NCI-H460 (cell line): ENCODE measurements around the gene CBS. TPM values are rescaled to one million over a fixed set of nuclear protein-coding genes. Genes with fewer than 3 reads are reported as not detected.
"Not testable (repeated sequence)": the region's sequence is repeated elsewhere in the genome, so short reads cannot be mapped to it uniquely, and the experiment has no call there.

Experiments
- DNase-seq: peaks from one replicate; pipeline ENCODE4 v3.0.0-alpha.2; 2016; ENCODE audit warnings: low read depth; ENCODE audit errors: extremely low read depth
- total RNA-seq: library from RNA; depleted of rRNA; stranded (reverse); fragments of >200 nt; shearing (Covaris generic); gene quantifications from 2 replicates; pipeline ENCODE4 v1.2.3, GENCODE V29; 2014

Gene CBS
- total RNA-seq, 1 experiment from 2014 or later, result 44.9 TPM

DNA sequence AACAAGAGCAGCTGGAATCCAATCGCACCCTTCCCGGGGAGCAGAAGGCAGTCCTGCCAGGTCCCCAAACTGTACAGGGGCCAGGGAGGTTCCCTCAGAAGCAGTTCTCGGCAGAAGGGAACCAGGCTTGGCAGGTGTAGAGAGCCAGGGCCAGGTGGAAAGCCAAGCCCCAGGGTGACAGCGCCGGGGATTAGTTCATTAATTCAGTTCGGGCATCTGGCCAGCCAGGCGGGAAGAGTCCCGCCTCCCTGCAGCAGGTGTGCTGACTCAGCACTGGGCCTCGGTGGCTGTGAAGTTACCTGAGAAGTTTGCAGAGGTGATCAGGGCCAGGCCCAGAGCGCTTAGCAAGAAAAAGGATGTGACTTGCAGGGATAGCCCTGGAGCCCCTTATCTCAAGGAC lies 6.0 kb downstream of the CBS start:
- DNase-seq, result not testable (repeated sequence)

DNA sequence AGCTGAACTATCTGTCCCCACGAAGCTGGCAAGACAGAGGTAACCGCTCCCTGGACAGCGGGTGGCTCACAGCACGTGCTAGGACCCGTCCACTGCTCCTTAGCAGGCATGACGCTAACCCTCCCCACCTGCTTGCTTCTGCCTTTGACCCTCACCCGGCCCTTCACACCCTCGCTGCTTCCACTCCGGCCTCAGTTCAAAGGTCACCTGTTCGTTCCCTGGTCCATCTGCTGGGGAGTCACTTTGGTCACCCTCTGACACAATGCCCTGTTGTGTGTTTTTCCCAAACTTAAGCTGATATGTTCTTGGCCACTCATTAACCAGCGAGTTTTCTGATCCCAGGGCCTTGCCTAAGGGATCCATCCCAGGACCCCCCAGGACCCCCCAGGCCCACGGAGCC lies 7.6 kb downstream of the CBS start:
- not testable (repeated sequence) for DNase-seq

DNA sequence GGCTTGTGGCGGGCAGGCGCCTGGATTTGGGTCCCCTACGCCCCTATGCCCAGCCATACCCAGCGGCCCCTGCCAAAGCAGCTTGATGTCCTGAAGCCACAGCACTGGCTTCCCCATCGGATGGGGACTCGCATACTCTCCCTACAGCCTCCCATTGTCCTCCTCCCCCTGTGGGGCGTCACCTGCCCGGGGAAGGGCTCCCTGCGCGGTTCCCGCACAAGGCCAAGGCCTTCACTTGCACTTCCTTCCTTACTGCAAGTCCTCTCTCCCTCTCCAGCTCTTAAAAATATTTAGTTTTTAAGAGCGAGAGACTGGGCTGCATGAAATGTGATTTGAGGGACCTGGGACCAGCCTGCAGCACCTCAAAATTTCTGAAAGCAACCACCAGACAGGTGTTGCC lies 8.9 kb downstream of the CBS start:
- not testable (repeated sequence) for DNase-seq

DNA sequence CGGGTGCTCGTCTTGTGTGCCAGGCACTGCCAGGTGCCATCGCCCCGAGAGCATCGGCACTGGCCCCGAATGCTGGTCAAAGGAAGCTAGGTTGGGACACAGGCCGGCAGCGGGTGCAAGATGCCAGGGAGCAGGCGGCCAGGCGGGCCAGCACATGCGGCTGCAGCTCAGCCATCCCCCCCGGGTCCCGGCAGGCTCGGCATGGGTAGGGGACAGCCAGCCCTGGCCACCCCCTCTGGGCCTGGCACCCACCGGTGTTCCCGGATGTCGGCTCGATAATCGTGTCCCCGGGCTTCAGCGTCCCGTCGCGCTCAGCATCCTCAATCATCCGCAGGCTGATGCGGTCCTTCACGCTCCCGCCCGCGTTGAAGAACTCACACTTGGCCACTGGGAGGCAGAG lies 9.6 kb downstream of the CBS start:
- not testable (repeated sequence) for DNase-seq

DNA sequence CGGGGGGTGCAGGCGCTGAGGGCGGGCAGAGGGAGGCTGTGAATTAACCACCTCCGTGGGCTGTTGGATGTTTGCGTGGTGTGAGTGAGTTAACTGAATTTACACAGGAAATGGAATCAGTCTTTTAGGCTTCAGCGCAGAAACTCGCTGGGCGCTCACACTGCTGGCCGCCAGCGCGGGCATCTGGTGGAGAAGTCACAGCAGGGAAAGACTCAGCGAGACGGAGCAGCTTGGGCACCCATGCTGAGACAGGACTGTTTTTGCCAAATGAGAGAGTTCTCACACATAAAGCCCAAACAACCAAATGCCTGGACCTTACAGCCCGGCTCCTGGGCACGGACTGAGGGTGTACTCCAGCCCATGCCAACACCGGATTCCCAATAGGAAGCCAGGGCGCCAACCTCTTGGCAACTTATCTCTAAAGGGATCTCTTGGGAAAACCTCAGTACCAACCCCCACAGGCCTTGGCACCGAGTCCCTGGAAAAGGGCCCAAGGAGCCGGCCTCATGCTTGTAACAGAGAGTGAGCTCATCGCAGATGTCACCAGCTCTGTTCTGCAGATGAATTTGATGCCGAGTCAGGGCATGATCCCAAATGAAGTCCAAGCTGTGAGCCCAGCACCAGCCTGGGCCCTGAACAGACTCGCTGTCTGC lies 11.2 kb downstream of the CBS start:
- DNase-seq, result not testable (repeated sequence)

DNA sequence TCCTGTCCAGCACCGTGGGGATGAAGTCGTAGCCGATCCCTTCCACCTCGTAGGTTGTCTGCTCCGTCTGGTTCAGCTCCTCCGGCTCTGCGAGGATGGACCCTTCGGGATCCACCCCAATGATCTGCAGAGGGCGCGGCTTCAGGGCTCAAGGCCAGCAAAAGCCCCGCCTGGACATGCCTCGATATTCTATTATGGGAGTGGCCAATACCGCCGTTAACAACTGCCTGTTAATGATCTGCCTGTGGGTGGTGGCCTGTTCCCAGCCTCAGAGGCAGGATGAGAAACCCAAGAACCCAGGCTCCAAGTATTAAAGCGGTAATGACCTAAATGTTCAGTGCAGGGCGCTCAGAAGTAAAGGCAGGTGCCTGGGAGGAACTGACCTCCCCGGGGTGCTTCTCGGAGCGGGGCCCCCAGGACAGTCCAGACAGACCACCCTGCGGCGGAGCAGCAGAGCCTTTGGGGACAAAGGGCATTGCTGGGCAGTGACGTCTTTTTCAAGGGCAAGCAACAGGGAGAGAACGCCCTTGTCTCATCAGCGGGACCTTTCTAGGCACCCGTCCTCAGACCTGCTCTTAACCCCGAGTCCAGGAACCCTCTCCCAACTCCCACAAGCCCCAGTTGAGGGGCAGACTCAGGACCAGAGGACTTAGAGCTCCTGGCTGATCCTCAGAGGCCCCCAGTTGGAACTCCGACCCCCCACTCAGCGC lies 12.5 kb downstream of the CBS start:
- DNase-seq, result not testable (repeated sequence)

DNA sequence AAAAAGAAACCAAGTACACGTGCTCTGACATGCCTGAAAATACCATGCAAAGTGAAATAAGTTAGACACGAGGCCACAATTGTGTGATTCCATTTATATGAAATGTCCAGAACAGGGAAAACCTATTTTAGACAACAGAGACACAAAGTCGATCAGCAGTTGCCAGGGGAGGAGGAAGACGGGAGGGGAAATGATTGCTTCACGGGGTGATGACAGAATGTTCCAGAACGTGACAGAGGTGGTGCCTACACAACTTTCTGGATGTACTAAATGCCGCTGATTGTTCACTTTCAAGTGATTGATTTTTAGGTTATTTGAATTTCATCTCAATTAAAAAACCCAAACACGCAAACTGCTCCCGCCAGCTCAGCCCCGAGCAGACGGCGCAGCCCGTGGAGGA lies 22.5 kb downstream of the CBS start:
- not testable (repeated sequence) for DNase-seq

DNA sequence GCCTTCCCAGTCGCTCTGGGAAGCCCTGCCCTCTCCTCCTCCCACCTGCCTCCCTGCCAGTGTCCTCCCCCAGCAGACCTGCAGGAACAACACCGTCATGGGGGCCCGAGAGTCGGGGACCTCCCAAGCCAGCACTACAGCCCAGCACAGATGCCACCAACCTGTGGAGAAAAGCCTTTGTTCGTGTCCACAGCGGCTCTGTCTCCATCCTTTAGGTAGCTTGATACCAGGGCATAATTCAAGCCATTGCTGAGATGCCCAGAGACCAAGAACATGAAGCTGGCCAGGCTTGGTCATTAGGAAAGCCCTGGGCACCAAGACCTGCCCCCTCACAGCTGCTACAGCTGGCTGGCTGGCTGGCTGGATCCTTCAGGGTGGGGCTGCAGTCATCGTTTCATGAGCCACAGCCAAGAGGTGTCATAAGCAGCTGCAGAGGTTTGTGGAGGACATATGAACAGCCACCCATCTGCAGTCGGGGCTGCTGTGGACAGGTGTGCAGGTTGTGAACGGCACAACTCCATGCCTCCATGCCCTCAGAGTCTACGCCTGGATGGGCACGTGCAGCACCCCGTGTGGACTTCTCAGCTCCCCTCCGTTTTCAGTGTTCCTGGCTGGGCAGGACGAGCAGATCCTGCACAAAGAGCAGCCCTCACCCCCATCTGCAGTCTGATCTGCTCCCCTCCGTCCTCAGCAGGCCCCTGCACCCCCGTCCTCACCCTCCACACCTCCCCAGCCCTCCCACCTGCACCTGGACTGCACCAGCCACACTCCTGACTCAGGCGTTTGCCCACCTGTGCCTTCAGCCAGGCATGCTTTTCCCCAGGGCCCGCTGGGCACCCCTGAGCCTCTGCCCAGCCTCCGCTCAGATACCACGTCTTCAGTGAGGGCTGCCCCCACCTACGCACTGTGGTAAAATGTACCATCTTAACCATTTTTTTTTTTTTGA lies 29.5 kb downstream of the CBS start:
- DNase-seq, result not testable (repeated sequence)

DNA sequence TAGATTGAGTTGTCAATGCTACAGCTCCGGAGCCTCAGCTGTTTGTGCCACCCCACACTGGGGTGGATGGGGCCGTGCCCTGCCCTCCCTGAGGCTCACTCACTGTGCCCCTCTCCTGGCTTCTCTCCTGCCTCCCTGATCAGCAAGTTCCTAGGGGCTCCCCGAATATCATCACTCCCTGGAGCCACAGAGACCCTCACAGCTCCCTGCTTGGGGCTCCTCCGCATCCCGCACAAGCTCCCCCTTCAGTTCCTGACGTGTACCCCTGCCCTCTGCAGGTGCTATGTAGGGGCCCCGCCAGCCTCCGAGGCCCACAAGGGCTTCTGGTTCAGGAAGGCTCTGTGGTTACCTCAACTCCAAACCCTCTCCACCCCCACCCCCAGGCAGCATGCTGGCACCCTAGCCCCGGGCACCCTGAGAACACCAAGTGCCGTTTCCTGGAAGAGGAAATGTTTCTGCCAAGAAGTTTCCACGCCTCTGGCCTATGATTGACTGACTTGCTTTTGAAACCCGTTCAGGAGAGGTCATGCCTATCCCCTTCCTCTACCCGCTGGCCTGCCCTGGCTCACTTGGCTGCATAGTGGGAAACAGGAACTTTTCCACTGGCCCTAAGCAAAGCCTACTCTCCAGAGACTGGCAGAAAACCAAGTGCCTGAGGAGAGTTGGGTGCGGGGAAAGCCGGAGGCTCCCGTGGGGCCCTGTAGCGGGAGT lies 30.3 kb downstream of the CBS start:
- DNase-seq, result not testable (repeated sequence)

DNA sequence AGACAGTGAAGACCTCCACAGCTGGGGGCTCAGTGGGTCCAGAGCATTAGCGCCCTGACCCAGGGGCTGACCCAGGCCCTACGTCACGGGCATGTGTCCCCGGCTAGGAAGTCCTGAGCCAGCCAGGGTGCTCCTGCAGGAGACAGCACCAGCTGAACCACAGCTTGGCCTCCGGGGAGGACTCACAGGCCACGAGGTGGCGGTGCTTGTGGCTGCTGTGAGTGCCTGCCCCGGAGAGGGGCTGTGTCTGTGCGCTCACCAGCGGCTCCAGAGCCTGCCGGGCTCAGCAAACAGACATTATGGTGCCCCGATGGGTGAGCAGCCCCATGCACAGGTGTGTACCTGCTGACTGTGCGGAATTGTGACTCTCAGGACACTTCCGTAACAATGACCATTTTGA lies 31.1 kb downstream of the CBS start:
- not testable (repeated sequence) for DNase-seq

DNA sequence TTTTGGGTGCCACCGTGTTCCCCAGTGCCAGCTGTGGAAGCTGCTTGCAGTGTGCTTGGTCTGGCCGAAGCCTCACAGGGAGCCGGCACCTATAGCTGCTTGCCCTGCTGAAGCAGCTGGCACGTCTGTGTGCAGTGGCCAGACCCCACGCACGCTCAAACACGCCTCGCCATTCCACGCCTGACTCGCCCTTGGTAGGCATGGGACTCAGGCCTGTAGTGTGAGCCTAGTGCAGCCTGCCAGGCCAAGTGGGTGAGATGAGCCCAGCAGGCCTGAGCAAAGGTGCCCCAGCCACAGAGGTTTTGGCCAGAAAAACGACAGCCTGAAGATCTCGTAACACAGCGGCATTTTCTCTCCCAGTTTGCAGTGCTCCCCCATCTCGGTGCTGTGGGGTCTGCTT lies 32.3 kb downstream of the CBS start:
- DNase-seq, result not testable (repeated sequence)

DNA sequence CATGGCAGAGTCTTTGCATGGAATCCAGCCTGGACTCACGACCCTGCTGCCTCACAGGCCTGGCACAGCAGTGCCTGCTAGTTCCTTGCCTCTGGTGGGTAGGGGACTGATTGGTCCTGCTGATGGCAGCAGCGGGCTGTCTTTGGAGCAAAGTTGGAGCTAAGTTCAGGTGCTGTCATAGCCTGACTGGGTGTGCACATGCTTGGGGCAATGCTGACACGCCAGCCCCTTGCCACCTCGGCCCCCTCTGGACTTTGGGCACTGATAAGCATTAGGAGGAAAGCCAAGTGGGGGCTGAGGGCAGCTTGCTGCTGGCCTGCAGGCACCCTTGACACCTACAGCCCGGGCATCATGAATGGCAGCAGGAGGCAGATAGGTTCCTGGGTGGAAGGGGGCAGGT lies 33.5 kb downstream of the CBS start:
- DNase-seq, result not testable (repeated sequence)

DNA sequence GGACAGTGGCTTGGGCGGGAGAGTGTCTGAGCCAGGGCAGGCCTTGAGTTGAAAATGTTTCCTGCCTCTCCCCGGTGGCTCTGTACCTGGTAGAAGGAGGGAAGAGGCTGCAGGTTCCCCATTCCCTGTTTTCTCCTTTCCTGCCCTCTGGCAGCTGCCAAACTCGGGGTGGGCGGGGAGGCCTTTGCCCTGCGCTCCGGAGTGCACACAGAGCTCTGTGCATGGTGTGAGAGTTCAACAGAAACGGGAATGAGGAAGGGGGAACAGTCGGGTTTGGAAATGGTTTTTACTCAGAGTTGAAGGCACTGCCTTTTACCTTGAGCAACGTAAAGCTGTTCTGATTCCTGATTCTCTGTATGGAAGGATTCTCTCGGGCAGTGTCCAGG lies 37.0 kb downstream of the CBS start:
- DNase-seq, result not testable (repeated sequence)

DNA sequence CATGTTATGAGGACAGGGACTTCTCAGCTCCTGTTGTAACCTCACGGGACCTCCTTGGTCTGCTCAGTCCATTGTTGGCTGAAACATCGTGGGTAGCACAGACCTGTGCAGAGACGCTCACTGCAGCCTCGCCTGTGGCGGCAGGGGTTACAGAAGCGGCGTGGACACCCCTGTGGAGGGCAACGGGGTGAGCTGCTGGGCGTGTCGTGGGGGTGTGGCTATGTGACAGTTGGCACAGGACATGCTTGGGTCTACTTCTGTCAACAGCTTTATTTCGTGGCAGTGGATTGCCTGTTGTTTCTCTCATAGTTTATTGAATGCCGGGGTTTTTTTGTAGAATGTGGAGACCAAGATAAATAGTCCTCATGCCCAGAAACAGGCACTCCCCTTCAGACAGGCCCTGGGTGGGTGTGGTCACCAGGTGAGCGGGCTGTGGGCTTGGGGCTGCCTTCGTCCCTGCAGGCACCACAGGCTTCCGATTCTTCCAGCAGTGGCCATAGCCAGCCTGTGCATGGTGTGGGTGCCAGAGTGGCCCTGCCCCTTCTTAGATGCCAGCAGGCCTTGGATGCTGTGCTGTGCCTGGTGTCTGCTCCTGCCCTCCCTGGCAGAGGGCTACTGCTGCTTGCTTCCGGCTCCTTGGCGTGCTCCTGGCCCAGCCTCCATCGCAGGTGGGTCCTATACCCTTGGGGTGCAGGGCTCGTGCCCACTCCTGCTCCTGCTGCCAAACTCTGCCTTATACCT lies 37.5 kb downstream of the CBS start:
- DNase-seq, result not testable (repeated sequence)

DNA sequence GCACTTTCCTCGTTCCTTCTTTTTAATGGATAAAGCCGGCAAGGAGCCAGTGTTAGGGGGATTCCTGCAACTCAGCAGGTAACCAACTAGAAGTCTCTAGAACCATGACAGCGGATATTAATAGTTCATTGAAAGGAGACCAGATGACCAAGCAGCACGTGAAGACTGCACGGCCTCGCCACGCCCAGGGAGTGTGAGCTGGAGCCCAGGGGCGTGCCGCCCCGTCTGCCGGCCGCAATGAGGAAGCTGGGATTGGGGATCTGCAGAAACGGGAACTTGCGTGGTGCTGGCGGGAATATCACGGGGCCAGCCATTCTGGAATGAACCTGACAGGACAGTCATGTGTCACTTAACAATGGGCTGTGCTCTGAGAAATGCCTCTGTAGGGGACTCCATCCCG lies 38.7 kb downstream of the CBS start:
- DNase-seq, result not testable (repeated sequence)

DNA sequence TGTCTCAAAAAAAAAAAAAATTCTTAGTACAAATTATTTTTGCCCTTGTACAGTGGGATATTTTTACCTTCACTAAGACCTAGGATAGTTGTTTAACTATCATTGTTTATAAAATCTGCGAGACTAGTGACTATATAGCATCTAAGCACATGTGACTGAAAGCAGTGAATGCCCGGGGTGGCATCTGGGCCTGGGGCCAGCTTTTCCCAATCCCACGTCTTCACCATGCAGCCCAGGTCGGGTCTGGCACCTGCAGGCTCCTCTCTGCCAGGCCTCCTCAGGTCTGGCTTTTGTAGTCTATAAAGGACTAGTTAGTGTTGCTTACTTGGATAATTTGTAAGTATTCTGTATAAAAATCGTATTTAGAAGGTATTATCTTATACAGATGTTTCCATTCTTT lies 40.8 kb downstream of the CBS start:
- DNase-seq, result no peak

DNA sequence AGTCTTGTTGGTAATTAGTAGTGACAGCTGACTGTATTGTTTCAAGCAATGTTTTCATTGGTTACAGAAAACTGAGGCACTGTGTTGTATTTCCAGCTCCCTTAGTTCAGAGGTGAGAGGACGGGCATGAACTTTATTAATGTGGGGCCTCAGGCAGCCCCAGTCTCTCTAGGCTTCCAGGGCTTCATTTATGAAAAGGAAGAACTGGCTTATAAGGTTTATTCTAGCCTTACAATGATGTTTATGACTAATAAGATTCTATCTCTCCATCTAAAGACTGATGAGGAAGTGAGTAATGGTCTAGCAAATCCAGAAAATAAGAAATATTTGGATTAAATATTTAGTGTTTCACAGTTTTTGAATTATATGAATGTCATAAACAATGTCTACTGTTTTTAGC lies 41.5 kb downstream of the CBS start:
- no peak for DNase-seq

DNA sequence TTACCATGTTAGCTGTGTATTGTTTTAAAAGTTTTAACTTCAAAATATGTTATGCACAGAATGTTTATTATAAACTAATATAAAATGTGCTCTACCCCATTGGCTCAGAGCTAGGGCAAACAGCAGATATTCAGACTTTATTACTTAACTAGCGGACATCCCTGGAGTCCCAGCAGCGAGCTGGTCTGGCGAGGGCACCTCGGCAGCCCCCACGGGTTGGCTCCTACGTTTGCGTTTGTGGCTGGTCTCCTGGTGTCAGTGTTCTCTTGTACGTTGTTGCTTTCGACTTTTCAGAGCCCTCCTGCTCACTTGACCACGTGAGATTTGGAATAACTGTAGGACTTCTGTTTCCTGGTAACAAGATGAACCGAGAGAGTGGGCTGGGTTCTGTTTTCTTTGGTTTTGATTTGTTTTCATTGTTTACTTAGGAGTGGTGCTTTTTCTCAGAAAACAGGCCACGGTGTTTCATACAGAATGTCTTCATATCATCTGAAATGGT lies 44.5 kb downstream of the CBS start:
- DNase-seq, result no peak

DNA sequence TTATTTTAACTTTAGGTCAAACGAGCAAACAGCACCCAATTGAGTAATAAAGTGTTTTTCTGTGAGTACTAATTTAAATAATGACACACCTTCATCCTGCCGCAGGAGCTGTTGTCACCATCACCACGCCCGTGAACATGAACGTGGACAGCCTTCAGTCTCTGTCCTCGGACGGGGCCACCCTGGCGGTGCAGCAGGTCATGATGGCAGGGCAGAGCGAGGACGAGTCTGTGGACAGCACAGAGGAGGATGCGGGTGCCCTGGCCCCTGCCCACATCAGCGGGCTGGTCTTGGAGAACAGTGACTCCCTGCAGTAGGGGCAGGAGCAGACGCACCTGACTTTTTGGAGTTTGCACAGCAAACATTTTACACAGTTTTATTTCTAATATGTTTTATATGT lies 45.9 kb downstream of the CBS start:
- no peak for DNase-seq
